H1 (cell line): Measurements from ENCODE around the gene ATP2C1. TPM values are rescaled to one million over a fixed set of nuclear protein-coding genes. Genes with fewer than 3 reads are reported as not detected.
A peak's percentile ranks its signal among the peaks of the same experiment; 100 is the strongest.

Experiments
- CTCF ChIA-PET: fragments of 300-600 bp; sonication (Branson Sonifier 250); formaldehyde crosslinking; loops from one replicate; lab custom pipeline; 2021; ENCODE audit not compliant: partially characterized antibody; lab: Charles Lee
- POLR2A ChIA-PET: fragments of 300-600 bp; sonication (Branson Sonifier 250); formaldehyde crosslinking; loops from one replicate; lab custom pipeline; 2021; ENCODE audit warnings: inconsistent platforms; ENCODE audit not compliant: partially characterized antibody; lab: Charles Lee
- DNase-seq, 2 experiments: peaks; one replicate each; pipeline versions ENCODE4 v3.0.0 to v3.0.0-alpha.2; 2010 to 2022; ENCODE audit warnings: low spot score in 2 of 2, low read depth in 1 of 2, mixed read lengths in 1 of 2
- FAIRE-seq: peaks from 2 replicates; lab custom pipeline; 2011; peaks lifted over from hg19 to GRCh38; lab: Jason Lieb, UNC
- H2AFZ ChIP-seq: 2 replicates; pipeline ENCODE4 v1.8.1; 2012; ENCODE audit warnings: low read length, inconsistent platforms
- H2AK5ac ChIP-seq: 2 replicates; pipeline ENCODE4 v1.6.1; 2013; ENCODE audit warnings: low read depth, low read length
- H2BK120ac ChIP-seq: replicated peaks from 2 replicates; pipeline ENCODE3; 2013; ENCODE audit warnings: low read depth, low read length, inconsistent platforms
- H2BK12ac ChIP-seq: 2 replicates; pipeline ENCODE4 v1.6.1; 2013; ENCODE audit warnings: low read depth, low read length
- H2BK15ac ChIP-seq: 2 replicates; pipeline ENCODE4 v1.6.1; 2013; ENCODE audit warnings: low read length
- H2BK20ac ChIP-seq: 2 replicates; pipeline ENCODE4 v1.6.1; 2013; ENCODE audit warnings: low read length
- H2BK5ac ChIP-seq: 2 replicates; pipeline ENCODE4 v1.6.1; 2013; ENCODE audit warnings: low read depth, low read length
- H3K14ac ChIP-seq: 2 replicates; pipeline ENCODE4 v1.6.1; 2013; ENCODE audit warnings: inconsistent platforms; ENCODE audit not compliant: insufficient read length
- H3K18ac ChIP-seq: 2 replicates; pipeline ENCODE4 v1.6.1; 2013; ENCODE audit warnings: low read length; ENCODE audit errors: extremely low read depth
- H3K23ac ChIP-seq: 2 replicates; pipeline ENCODE4 v1.6.1; 2013; ENCODE audit warnings: inconsistent platforms; ENCODE audit not compliant: insufficient read length
- H3K23me2 ChIP-seq: 2 replicates; pipeline ENCODE4 v1.6.1; 2013; ENCODE audit warnings: low read depth, low read length
- H3K27ac ChIP-seq: 2 replicates; pipeline ENCODE4 v1.6.1; 2011; ENCODE audit warnings: low read depth, low read length, inconsistent platforms
- H3K27me3 ChIP-seq, 4 experiments: replicated peaks in 1 of 4; 1 replicate in 1 of 4; 2 replicates in 3 of 4; pipeline versions ENCODE4 v1.6.1 to v1.8.1; 2011 to 2013; ENCODE audit warnings: low read length in 3 of 4, mild to moderate bottlenecking in 3 of 4, inconsistent platforms in 2 of 4, mixed read lengths in 2 of 4, moderate library complexity in 1 of 4; ENCODE audit not compliant: control insufficient read depth in 3 of 4, insufficient read depth in 3 of 4; ENCODE audit errors: extremely low read depth in 1 of 4
- H3K36me3 ChIP-seq, 4 experiments: 2 replicates each; pipeline versions ENCODE4 v1.6.1 to v1.8.1; 2011 to 2013; ENCODE audit warnings: mild to moderate bottlenecking in 4 of 4, low read length in 3 of 4, moderate library complexity in 2 of 4, control low read depth in 1 of 4, inconsistent platforms in 1 of 4; ENCODE audit not compliant: insufficient read depth in 4 of 4, control insufficient read depth in 2 of 4
- H3K4ac ChIP-seq: replicated peaks from 2 replicates; pipeline ENCODE3; 2013; ENCODE audit warnings: low read length, low read depth, mixed read lengths, inconsistent platforms; ENCODE audit not compliant: insufficient read length
- H3K4me1 ChIP-seq, 4 experiments: replicated peaks in 1 of 4; 1 replicate in 1 of 4; 2 replicates in 3 of 4; pipeline versions ENCODE4 v1.6.1 to v1.8.1; 2011 to 2013; ENCODE audit warnings: low read length in 3 of 4, inconsistent platforms in 2 of 4, mixed read lengths in 1 of 4; ENCODE audit not compliant: insufficient read depth in 4 of 4, control insufficient read depth in 3 of 4
- H3K4me2 ChIP-seq, 2 experiments: 2 replicates each; pipeline versions ENCODE4 v1.6.1 to v1.8.1; 2011 to 2013; ENCODE audit warnings: low read depth in 2 of 2, low read length in 2 of 2, control low read depth in 1 of 2, inconsistent platforms in 1 of 2, mild to moderate bottlenecking in 1 of 2; ENCODE audit not compliant: insufficient read depth in 1 of 2
- H3K4me3 ChIP-seq, 4 experiments: fragments of 200-600, 300-600 bp in 1 of 4; sonication (generic), shearing (Covaris generic), sonication (Bioruptor Twin) in 1 of 4; 2 replicates each; pipeline versions ENCODE4 v1.5.1 to v1.8.1; 2011 to 2016; ENCODE audit warnings: low read length in 4 of 4, low read depth in 3 of 4, control low read depth in 2 of 4, inconsistent platforms in 2 of 4, mild to moderate bottlenecking in 2 of 4, mixed read lengths in 1 of 4, moderate library complexity in 1 of 4; ENCODE audit not compliant: insufficient read depth in 2 of 4; ENCODE audit errors: extremely low read depth in 1 of 4
- H3K56ac ChIP-seq: replicated peaks from 2 replicates; pipeline ENCODE3; 2013; ENCODE audit warnings: low read depth, mild to moderate bottlenecking, mixed read lengths, low read length, inconsistent platforms; ENCODE audit not compliant: insufficient read length
- H3K79me1 ChIP-seq: 2 replicates; pipeline ENCODE4 v1.6.1; 2013; ENCODE audit warnings: low read depth, low read length, control low read depth
- H3K79me2 ChIP-seq, 2 experiments: 2 replicates each; pipeline versions ENCODE4 v1.6.1 to v1.8.1; 2012 to 2013; ENCODE audit warnings: low read length in 2 of 2, mild to moderate bottlenecking in 2 of 2, inconsistent platforms in 1 of 2; ENCODE audit not compliant: insufficient read depth in 2 of 2, control insufficient read depth in 1 of 2
- H3K9ac ChIP-seq, 4 experiments: replicated peaks in 1 of 4; 1 replicate in 1 of 4; 2 replicates in 3 of 4; pipeline versions ENCODE4 v1.6.1 to v1.8.1; 2011 to 2013; ENCODE audit warnings: low read depth in 3 of 4, low read length in 3 of 4, control low read depth in 2 of 4, mild to moderate bottlenecking in 2 of 4, moderate library complexity in 2 of 4, inconsistent platforms in 1 of 4; ENCODE audit errors: extremely low read depth in 1 of 4
- H3K9me3 ChIP-seq, 2 experiments: 2 replicates each; pipeline versions ENCODE4 v1.6.1 to v1.8.1; 2012 to 2013; ENCODE audit warnings: mild to moderate bottlenecking in 2 of 2, moderate library complexity in 2 of 2, control low read depth in 1 of 2, inconsistent platforms in 1 of 2, low read depth in 1 of 2, low read length in 1 of 2, mixed read lengths in 1 of 2; ENCODE audit not compliant: insufficient read depth in 2 of 2
- H4K20me1 ChIP-seq, 2 experiments: replicated peaks in 1 of 2; 2 replicates each; pipeline versions ENCODE3 to v1.8.1; 2011 to 2013; ENCODE audit warnings: inconsistent platforms in 2 of 2, low read length in 2 of 2, mild to moderate bottlenecking in 1 of 2; ENCODE audit not compliant: insufficient read depth in 2 of 2, control insufficient read depth in 1 of 2
- H4K5ac ChIP-seq: 2 replicates; pipeline ENCODE4 v1.6.1; 2013; ENCODE audit warnings: low read length, low read depth, mixed read lengths, inconsistent platforms; ENCODE audit not compliant: insufficient read length
- H4K8ac ChIP-seq: 2 replicates; pipeline ENCODE4 v1.8.0; 2013; ENCODE audit warnings: mild to moderate bottlenecking, moderate library complexity, low read length, inconsistent platforms; ENCODE audit not compliant: insufficient read depth; ENCODE audit errors: extremely low read depth
- H4K91ac ChIP-seq: replicated peaks from 2 replicates; pipeline ENCODE3; 2013; ENCODE audit warnings: low read length, mixed read lengths, inconsistent platforms; ENCODE audit not compliant: insufficient read length
- ASH2L ChIP-seq: fragments of 200-600, 300-600 bp; sonication (generic); IDR thresholded peaks from one replicate; pipeline ENCODE4 v1.7.1; 2017; ENCODE audit warnings: low read length
- BCL11A ChIP-seq, 2 experiments: IDR thresholded peaks; one replicate each; pipeline ENCODE4 v1.6.1; 2011; ENCODE audit warnings: low read depth in 2 of 2, low read length in 2 of 2, mild to moderate bottlenecking in 2 of 2
- CHD1 ChIP-seq: IDR thresholded peaks from 2 replicates; pipeline ENCODE4 v1.6.1; 2012; ENCODE audit warnings: low read depth, low read length, improper control_type of control experiment
- FOSL1 ChIP-seq: IDR thresholded peaks from 2 replicates; pipeline ENCODE4 v1.6.1; 2011; ENCODE audit warnings: mild to moderate bottlenecking, low read depth, low read length, moderate library complexity; ENCODE audit not compliant: insufficient read depth
- WGBS, 2 experiments: shearing (Covaris generic) in 1 of 2; methylation state at CpG; one replicate each; pipeline versions ENCODE4 v1.1.6 to v1.1.7; 2013 to 2015; ENCODE audit warnings: low lambda C conversion rate in 2 of 2, mixed read lengths in 2 of 2, inconsistent platforms in 1 of 2, low coverage in 1 of 2, missing lambda C conversion rate in 1 of 2; ENCODE audit not compliant: insufficient replicate concordance in 2 of 2, insufficient coverage in 1 of 2, insufficient read length in 1 of 2; ENCODE audit errors: extremely low coverage in 1 of 2, missing lambda C conversion rate in 1 of 2; 5-methylcytosine and 5-hydroxymethylcytosine counted together
- long read RNA-seq, 2 experiments: library from RNA in 1 of 2; library from capped mRNA in 1 of 2; stranded (forward); transcript quantifications; one replicate each; pipeline ENCODE4 v2.0.0, GENCODE V29; 2021; ENCODE audit warnings: inconsistent platforms in 1 of 2
- polyA minus RNA-seq, 3 experiments: library from RNA; depleted of rRNA, polyadenylated mRNA; stranded (reverse); fragments of >200 nt; gene quantifications; 1 replicate in 2 of 3; 2 replicates in 1 of 3; pipeline ENCODE4 v1.2.3, GENCODE V29; 2011
- polyA plus RNA-seq, 7 experiments: library from polyadenylated mRNA; depleted of rRNA in 3 of 7; stranded (reverse) in 5 of 7; unstranded in 2 of 7; fragments of >200 nt in 5 of 7; fragments of 200-250 nt in 2 of 7; gene quantifications; 1 replicate in 5 of 7; 2 replicates in 1 of 7; 4 replicates in 1 of 7; pipeline versions ENCODE4 v1.2.1 to v1.2.3, GENCODE V29; 2011 to 2013; ENCODE audit warnings: missing spikeins in 2 of 7, mixed read lengths in 2 of 7
- total RNA-seq: library from RNA; stranded (reverse); fragmentation: NEBNext Ultra II Directional; extraction: Animal tissue kit (Norgen Biotek cat#: 25700); gene quantifications from 2 replicates; pipeline ENCODE4 v1.2.1, GENCODE V29; 2021

ATP2C1 gene, protein sequence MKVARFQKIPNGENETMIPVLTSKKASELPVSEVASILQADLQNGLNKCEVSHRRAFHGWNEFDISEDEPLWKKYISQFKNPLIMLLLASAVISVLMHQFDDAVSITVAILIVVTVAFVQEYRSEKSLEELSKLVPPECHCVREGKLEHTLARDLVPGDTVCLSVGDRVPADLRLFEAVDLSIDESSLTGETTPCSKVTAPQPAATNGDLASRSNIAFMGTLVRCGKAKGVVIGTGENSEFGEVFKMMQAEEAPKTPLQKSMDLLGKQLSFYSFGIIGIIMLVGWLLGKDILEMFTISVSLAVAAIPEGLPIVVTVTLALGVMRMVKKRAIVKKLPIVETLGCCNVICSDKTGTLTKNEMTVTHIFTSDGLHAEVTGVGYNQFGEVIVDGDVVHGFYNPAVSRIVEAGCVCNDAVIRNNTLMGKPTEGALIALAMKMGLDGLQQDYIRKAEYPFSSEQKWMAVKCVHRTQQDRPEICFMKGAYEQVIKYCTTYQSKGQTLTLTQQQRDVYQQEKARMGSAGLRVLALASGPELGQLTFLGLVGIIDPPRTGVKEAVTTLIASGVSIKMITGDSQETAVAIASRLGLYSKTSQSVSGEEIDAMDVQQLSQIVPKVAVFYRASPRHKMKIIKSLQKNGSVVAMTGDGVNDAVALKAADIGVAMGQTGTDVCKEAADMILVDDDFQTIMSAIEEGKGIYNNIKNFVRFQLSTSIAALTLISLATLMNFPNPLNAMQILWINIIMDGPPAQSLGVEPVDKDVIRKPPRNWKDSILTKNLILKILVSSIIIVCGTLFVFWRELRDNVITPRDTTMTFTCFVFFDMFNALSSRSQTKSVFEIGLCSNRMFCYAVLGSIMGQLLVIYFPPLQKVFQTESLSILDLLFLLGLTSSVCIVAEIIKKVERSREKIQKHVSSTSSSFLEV
- total RNA-seq: 68.5 and 70.2 TPM in 2 replicates
- polyA plus RNA-seq (2011; rRNA removed): 25.4 and 50.7 TPM in 2 replicates
- polyA plus RNA-seq (2011; cell fraction: cytosol; rRNA removed): 40.7 TPM
- 14.9 TPM for polyA plus RNA-seq (2011; cell fraction: nucleus; rRNA removed)
- polyA plus RNA-seq (2012, experiment 1 of 2): 38.0 to 75.0 TPM (median 49.4 TPM) in 4 replicates
- polyA plus RNA-seq (2012, experiment 2 of 2): 4.0 TPM
- polyA plus RNA-seq (2013, experiment 1 of 2): 55.1 TPM
- polyA plus RNA-seq (2013, experiment 2 of 2): 62.9 TPM
- 73.8 and 103 TPM in 2 replicates for polyA minus RNA-seq (2011; rRNA and poly(A)+ RNA removed)
- polyA minus RNA-seq (2011; cell fraction: cytosol; rRNA and poly(A)+ RNA removed): 47.3 TPM
- 50.2 TPM for polyA minus RNA-seq (2011; cell fraction: nucleus; rRNA and poly(A)+ RNA removed)
- long read RNA-seq, experiment 1, full-length matches to known transcripts: 7 of 76 reads
- long read RNA-seq, experiment 1, partial matches to known transcripts: 47 of 76 reads
- long read RNA-seq, experiment 1, other reads (novel, unspliced or antisense): 22 of 76 reads
- long read RNA-seq, experiment 2, full-length matches to known transcripts: 2 of 35 reads
- long read RNA-seq, experiment 2, partial matches to known transcripts: 29 of 35 reads
- long read RNA-seq, experiment 2, other reads (novel, unspliced or antisense): 4 of 35 reads

DNA sequence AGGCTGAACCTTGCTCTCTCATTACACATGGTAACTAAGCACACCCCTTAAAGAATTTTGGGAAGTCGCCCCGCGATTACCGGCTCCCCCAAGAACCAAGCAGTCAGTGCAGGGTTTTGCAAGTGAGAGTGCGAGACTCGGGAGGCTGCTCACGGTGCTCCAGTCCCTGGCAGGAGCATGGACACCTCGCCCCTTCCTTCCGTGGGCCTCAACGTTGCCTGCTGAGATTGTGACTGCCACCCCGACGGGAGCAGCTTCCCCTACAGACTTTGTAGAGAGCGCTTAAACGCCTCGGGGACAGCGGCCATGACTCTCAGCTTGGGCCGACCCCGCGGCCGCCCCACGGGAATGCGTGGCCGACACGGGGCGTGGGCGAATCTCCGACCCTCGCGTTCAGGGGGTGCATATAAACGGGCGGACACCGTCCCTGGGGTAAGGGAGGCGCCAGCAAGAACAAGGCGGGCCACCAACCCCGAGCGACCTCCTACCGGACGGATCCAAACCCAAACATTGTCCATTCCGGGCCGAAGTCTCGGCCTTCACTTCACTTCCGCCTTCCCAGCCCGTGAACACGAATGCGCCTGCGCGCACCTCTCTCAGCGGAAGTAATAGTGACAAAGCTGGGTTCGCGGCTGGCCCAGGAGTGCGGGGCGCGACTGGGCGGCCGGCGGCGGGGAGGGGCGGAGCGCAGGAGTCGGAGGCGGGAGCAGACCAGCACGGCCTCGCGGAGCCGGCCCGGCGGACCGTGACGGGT, at the start of gene ATP2C1:
Gene ATP2C1, plus strand, starts transcription at position 709 of the 754 bp plus-strand sequence. CDS start 686 bp downstream, outside the sequence.
- POLR2A ChIA-PET: interaction anchor here (0.7 to 3.1 kb wide), 13 partner anchors 9 to 193 kb away, joined by 3 to 9 read pairs (median 3); no protein-coding TSS in a partner anchor
- no peak for FAIRE-seq
- TF ChIP-seq FOSL1: no peak
- no peak for TF ChIP-seq BCL11A (IDR thresholded peaks at IDR 0.05; ENCODE audit: low read depth in 2 of 2, low read length in 2 of 2)
- peak; percentile 96 for TF ChIP-seq ASH2L
- TF ChIP-seq CHD1: no peak

More for the DNA sequence above, at the start of gene ATP2C1:
- DNase-seq: peak; percentile 73 to 90
- H3K14ac ChIP-seq: no peak within 1 kb of the TSS
- H2AK5ac ChIP-seq: no peak within 1 kb of the TSS
- no peak within 1 kb of the TSS for H3K23ac ChIP-seq
- H4K5ac ChIP-seq: peak within 1 kb of the TSS; percentile 87
- no peak within 1 kb of the TSS for H2BK12ac ChIP-seq
- CTCF ChIA-PET: interaction anchor here (0.5 to 8.4 kb wide), 32 partner anchors 9 to 768 kb away, joined by 3 to 97 read pairs (median 4); no protein-coding TSS in a partner anchor
- H3K9me3 ChIP-seq: no peaks in the 10 kb centered on the region
- no peaks in the 10 kb centered on the region for H3K27me3 ChIP-seq
- no peak within 1 kb of the TSS for H2BK15ac ChIP-seq
- H2BK20ac ChIP-seq: no peak within 1 kb of the TSS
- peaks cover 4 to 42% of the 10 kb centered on the region in 2 experiments; a peak in 3 of 4 replicates for H3K79me2 ChIP-seq
- 3% methylated on average over 56 of the region's 69 CpGs; no CpG with 5 or more reads in 1 of the 2 experiments for WGBS, 2 experiments
- peak within 1 kb of the TSS; percentile 92 for H2AFZ ChIP-seq
- peak within 1 kb of the TSS; percentile 75 for H3K56ac ChIP-seq
- no peak within 1 kb of the TSS for H2BK120ac ChIP-seq
- H3K9ac ChIP-seq: peak within 1 kb of the TSS; percentile 82 to 86 (median 85)
- H4K91ac ChIP-seq: no peak within 1 kb of the TSS
- H3K18ac ChIP-seq: peak within 1 kb of the TSS; percentile 67; the same call in 1 of the 2 replicates
- H4K8ac ChIP-seq: peak within 1 kb of the TSS; percentile 98
- H3K4me1 ChIP-seq: peaks cover 0 to 8% (median 4%) of the 10 kb centered on the region in 4 experiments; a peak in 5 of 7 replicates
- peak within 1 kb of the TSS; percentile 78 to 95 (median 86) for H3K4me3 ChIP-seq
- 0 out of 2 replicates have a peak, but pooled peaks cover 3% of the 10 kb centered on the region for H3K79me1 ChIP-seq
- H3K27ac ChIP-seq: peak within 1 kb of the TSS; percentile 62
- peak within 1 kb of the TSS; percentile 59 for H3K4ac ChIP-seq
- peaks cover 0 to 4% of the 10 kb centered on the region in 2 experiments for H4K20me1 ChIP-seq
- H3K23me2 ChIP-seq: peaks cover 3% of the 10 kb centered on the region
- H2BK5ac ChIP-seq: peak within 1 kb of the TSS; percentile 47
- H3K4me2 ChIP-seq: peak within 1 kb of the TSS; percentile 40 to 81
- no peaks in the 10 kb centered on the region for H3K36me3 ChIP-seq
